K562 (cell line): ENCODE data around the gene NMNAT1.

Source experiments
- CREM ChIP-seq: IDR thresholded peaks from 2 replicates; pipeline ENCODE4 v1.6.1; 2014; ENCODE audit warnings: antibody characterized with exemption, low read depth
- ETS2 ChIP-seq: IDR thresholded peaks from 2 replicates; pipeline ENCODE4 v1.6.1; 2016; ENCODE audit warnings: borderline replicate concordance, missing genetic modification characterization, mild to moderate bottlenecking, moderate library complexity, missing compliant biosample characterization; ENCODE audit not compliant: poor library complexity, severe bottlenecking
- FOXM1 ChIP-seq, 2 experiments: fragments of 450-650 bp in 1 of 2; sonication (generic) in 1 of 2; formaldehyde crosslinking in 1 of 2; IDR thresholded peaks; 2 replicates each; pipeline versions ENCODE4 v1.6.1 to v1.9.0; 2017 to 2022; ENCODE audit warnings: low read depth in 2 of 2, mild to moderate bottlenecking in 2 of 2, missing genetic modification reagents in 1 of 2, moderate library complexity in 1 of 2
- MTA3 ChIP-seq: fragments of 450-650 bp; formaldehyde crosslinking; IDR thresholded peaks from 2 replicates; pipeline ENCODE4 v1.6.1; 2017; ENCODE audit warnings: mild to moderate bottlenecking, borderline replicate concordance
- MYC ChIP-seq, 2 experiments: fragments of 250-450 bp in 1 of 2; sonication (Bioruptor Pico) in 1 of 2; IDR thresholded peaks; 2 replicates each; pipeline versions ENCODE4 v1.5.1 to v1.6.1; 2012 to 2021; ENCODE audit warnings: low read depth in 2 of 2, borderline replicate concordance in 1 of 2, improper control_type of control experiment in 1 of 2, low read length in 1 of 2, mild to moderate bottlenecking in 1 of 2, moderate library complexity in 1 of 2
- POLR2AphosphoS5 ChIP-seq: IDR thresholded peaks from 2 replicates; pipeline ENCODE4 v1.6.1; 2011; ENCODE audit warnings: mild to moderate bottlenecking, low read depth, low read length, moderate library complexity; ENCODE audit not compliant: control insufficient read depth, insufficient read depth
- RAD21 ChIP-seq, 2 experiments: fragments of 250-450 bp in 1 of 2; fragments of 450-650 bp in 1 of 2; sonication (Bioruptor Pico) in 1 of 2; formaldehyde crosslinking in 1 of 2; IDR thresholded peaks in 1 of 2; conservative IDR thresholded peaks in 1 of 2; 2 replicates each; pipeline versions ENCODE4 v1.4.0 to v1.8.0; 2020 to 2022; ENCODE audit warnings: mild to moderate bottlenecking in 2 of 2, moderate library complexity in 1 of 2
- RCOR1 ChIP-seq, 2 experiments: IDR thresholded peaks; 2 replicates each; pipeline ENCODE4 v1.6.1; 2012; ENCODE audit warnings: low read depth in 2 of 2, low read length in 2 of 2, borderline replicate concordance in 1 of 2, improper control_type of control experiment in 1 of 2
- SP2 ChIP-seq: IDR thresholded peaks from 2 replicates; pipeline ENCODE4 v1.6.1; 2011; ENCODE audit warnings: mild to moderate bottlenecking, low read depth, low read length, moderate library complexity; ENCODE audit not compliant: poor library complexity, severe bottlenecking; ENCODE audit errors: extremely low read depth
- ZNF431 ChIP-seq: sonication (generic); formaldehyde crosslinking; IDR thresholded peaks from 2 replicates; pipeline ENCODE4 v1.8.0; 2022; ENCODE audit warnings: mild to moderate bottlenecking, missing genetic modification reagents
- TF ChIP-seq, protein P1 (sequence below): sonication (generic); formaldehyde crosslinking; IDR thresholded peaks from 2 replicates; pipeline ENCODE4 v1.9.0; 2022; ENCODE audit warnings: mild to moderate bottlenecking, missing genetic modification reagents
- TF ChIP-seq, protein P2 (sequence below), 3 experiments: IDR thresholded peaks in 2 of 3; conservative IDR thresholded peaks in 1 of 3; 2 replicates each; pipeline ENCODE4 v1.5.1; 2011 to 2012; ENCODE audit warnings: low read length in 3 of 3, mild to moderate bottlenecking in 3 of 3, control low read depth in 2 of 3, improper control_type of control experiment in 1 of 3, inconsistent platforms in 1 of 3, low read depth in 1 of 3, mixed read lengths in 1 of 3, moderate library complexity in 1 of 3; ENCODE audit not compliant: insufficient read depth in 2 of 3

DNA sequence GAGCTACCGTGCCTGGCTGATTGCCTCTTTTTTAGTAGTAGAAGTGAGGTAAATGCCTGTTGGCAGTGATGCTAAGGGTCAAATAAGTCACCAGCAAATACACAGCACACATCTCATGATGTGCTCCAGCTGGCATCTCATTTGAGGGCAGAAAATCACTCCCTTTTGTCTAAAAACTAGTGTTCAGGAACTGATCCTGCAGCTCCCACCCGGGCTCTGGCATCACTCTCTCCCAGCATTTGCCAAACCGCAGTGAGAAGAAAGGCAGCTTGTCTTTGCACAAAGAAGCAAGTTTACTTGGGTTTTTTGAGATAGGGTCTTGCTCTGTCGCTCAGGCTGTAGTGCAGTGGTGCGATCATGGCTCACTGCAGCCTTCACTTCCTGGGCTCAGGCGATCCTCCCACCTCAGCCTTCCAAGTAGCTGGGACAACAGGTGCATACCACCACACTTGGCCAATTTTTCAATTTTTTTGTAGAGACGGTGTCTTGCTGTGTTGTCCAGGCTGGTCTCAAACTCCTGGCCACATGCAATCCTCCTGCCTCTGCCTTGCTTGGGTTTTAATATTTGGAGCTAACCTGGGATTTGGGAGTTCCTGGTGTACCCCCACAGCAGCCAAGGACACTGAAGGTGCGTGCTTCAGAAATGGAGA, 57.9 kb downstream of the NMNAT1 start:
- no peak for TF ChIP-seq MTA3
- no peak for TF ChIP-seq ETS2 (tag)
- TF ChIP-seq FOXM1 (IDR thresholded peaks at IDR 0.05; ENCODE audit: low read depth): no peak
- no peak for TF ChIP-seq FOXM1 (CRISPR knock-in tag; IDR thresholded peaks at IDR 0.05; ENCODE audit: low read depth)
- TF ChIP-seq RAD21 (CRISPR knock-in tag; conservative IDR thresholded peaks at IDR 0.05 in 1 of 2, IDR thresholded peaks at IDR 0.05 in 1 of 2): no peak
- TF ChIP-seq, protein P1, sequence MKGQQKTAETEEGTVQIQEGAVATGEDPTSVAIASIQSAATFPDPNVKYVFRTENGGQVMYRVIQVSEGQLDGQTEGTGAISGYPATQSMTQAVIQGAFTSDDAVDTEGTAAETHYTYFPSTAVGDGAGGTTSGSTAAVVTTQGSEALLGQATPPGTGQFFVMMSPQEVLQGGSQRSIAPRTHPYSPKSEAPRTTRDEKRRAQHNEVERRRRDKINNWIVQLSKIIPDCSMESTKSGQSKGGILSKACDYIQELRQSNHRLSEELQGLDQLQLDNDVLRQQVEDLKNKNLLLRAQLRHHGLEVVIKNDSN (CRISPR knock-in tag): no peak
- no peak for TF ChIP-seq SP2
- TF ChIP-seq RCOR1 (IDR thresholded peaks at IDR 0.05; ENCODE audit: borderline replicate concordance in 1 of 2, low read depth in 2 of 2, low read length in 2 of 2): no peak
- TF ChIP-seq, protein P2, sequence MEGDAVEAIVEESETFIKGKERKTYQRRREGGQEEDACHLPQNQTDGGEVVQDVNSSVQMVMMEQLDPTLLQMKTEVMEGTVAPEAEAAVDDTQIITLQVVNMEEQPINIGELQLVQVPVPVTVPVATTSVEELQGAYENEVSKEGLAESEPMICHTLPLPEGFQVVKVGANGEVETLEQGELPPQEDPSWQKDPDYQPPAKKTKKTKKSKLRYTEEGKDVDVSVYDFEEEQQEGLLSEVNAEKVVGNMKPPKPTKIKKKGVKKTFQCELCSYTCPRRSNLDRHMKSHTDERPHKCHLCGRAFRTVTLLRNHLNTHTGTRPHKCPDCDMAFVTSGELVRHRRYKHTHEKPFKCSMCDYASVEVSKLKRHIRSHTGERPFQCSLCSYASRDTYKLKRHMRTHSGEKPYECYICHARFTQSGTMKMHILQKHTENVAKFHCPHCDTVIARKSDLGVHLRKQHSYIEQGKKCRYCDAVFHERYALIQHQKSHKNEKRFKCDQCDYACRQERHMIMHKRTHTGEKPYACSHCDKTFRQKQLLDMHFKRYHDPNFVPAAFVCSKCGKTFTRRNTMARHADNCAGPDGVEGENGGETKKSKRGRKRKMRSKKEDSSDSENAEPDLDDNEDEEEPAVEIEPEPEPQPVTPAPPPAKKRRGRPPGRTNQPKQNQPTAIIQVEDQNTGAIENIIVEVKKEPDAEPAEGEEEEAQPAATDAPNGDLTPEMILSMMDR (IDR thresholded peaks at IDR 0.05 in 2 of 3, conservative IDR thresholded peaks at IDR 0.05 in 1 of 3; ENCODE audit: insufficient read depth in 2 of 3, low read depth in 1 of 3, low read length in 3 of 3): no peak
- no peak for TF ChIP-seq POLR2AphosphoS5
- TF ChIP-seq MYC (IDR thresholded peaks at IDR 0.05; ENCODE audit: low read depth, low read length): no peak
- no peak for TF ChIP-seq MYC (CRISPR knock-in tag; IDR thresholded peaks at IDR 0.05; ENCODE audit: borderline replicate concordance, low read depth)
- no peak for TF ChIP-seq CREM
- TF ChIP-seq ZNF431 (CRISPR knock-in tag): no peak
